ENCODE results near the gene OR2AT4.

Gene OR2AT4

GRCh38 chr11:75087319-75088305 is 9.1 kb downstream of the OR2AT4 start:
- TF ChIP-seq EZH2phosphoT487 (IDR thresholded peaks at IDR 0.05; ENCODE audit: borderline replicate concordance) (no peak), CTCF (conservative IDR thresholded peaks at IDR 0.05; ENCODE audit: low read length) (no peak)
- Histone ChIP-seq H3F3A (ENCODE audit: low read depth) (no peaks in the 10 kb centered on the region), H3K4me3 (ENCODE audit: low read length, poor library complexity, severe bottlenecking) (no peak overlapping the region), H3K4me1 (ENCODE audit: insufficient read depth, low read length, poor library complexity, severe bottlenecking) (no peaks in the 10 kb centered on the region), H3K9ac (ENCODE audit: low read depth, low read length, poor library complexity, severe bottlenecking) (no peak overlapping the region), H3K9me3 (ENCODE audit: insufficient read depth, low read depth, low read length) (peaks cover 11% of the 10 kb centered on the region), H2AFZ (ENCODE audit: low read length) (no peak overlapping the region), H3K79me2 (ENCODE audit: insufficient read depth, low read length) (no peaks in the 10 kb centered on the region), H4K20me1 (ENCODE audit: insufficient read depth, low read length, poor library complexity, severe bottlenecking) (no peaks in the 10 kb centered on the region), H3K9me2 (replicated peaks; ENCODE audit: low read depth, low read length) (no peaks in the 10 kb centered on the region), H3K27me3 (ENCODE audit: insufficient read depth, low read length, poor library complexity, severe bottlenecking) (no peaks in the 10 kb centered on the region), H3K4me2 (ENCODE audit: low read depth, low read length, poor library complexity, severe bottlenecking) (no peak overlapping the region), H3K36me3 (ENCODE audit: insufficient read depth, low read length) (no peaks in the 10 kb centered on the region)

- H3K9me3 ChIP-seq (ENCODE audit: insufficient read depth, low read depth, low read length): no peaks in the 10 kb centered on the region
- no peaks in the 10 kb centered on the region for H3K9me2 ChIP-seq (replicated peaks; ENCODE audit: low read depth, low read length)
- H3K36me3 ChIP-seq (ENCODE audit: insufficient read depth, low read length): no peaks in the 10 kb centered on the region
- H4K20me1 ChIP-seq (ENCODE audit: insufficient read depth, low read length, poor library complexity, severe bottlenecking): no peaks in the 10 kb centered on the region
- no peaks in the 10 kb centered on the region for H3K79me2 ChIP-seq (ENCODE audit: insufficient read depth, low read length)
- no peaks in the 10 kb centered on the region for H3K4me1 ChIP-seq (ENCODE audit: insufficient read depth, low read length, poor library complexity, severe bottlenecking)
- H3K9ac ChIP-seq (ENCODE audit: low read depth, low read length, poor library complexity, severe bottlenecking): no peak overlapping the region
- no peak overlapping the region for H3K4me2 ChIP-seq (ENCODE audit: low read depth, low read length, poor library complexity, severe bottlenecking)
- no peaks in the 10 kb centered on the region for H3F3A ChIP-seq (ENCODE audit: low read depth)
- H3K27me3 ChIP-seq (ENCODE audit: insufficient read depth, low read length, poor library complexity, severe bottlenecking): no peaks in the 10 kb centered on the region
- H3K4me3 ChIP-seq (ENCODE audit: low read length, poor library complexity, severe bottlenecking): no peak overlapping the region
- no peak for TF ChIP-seq CTCF (conservative IDR thresholded peaks at IDR 0.05; ENCODE audit: low read length)
- no peak for TF ChIP-seq EZH2phosphoT487 (IDR thresholded peaks at IDR 0.05; ENCODE audit: borderline replicate concordance)
- H2AFZ ChIP-seq (ENCODE audit: low read length): no peak overlapping the region
These were observed 11.8 kb downstream of the OR2AT4 start for GRCh38 chr11:75084883-75085282.

- Histone ChIP-seq H3K27me3 (ENCODE audit: insufficient read depth, low read length, poor library complexity, severe bottlenecking) (peaks cover 5% of the 10 kb centered on the region), H3F3A (ENCODE audit: low read depth) (no peaks in the 10 kb centered on the region), H2AFZ (ENCODE audit: low read length) (no peak overlapping the region), H3K4me1 (ENCODE audit: insufficient read depth, low read length, poor library complexity, severe bottlenecking) (no peaks in the 10 kb centered on the region), H3K9ac (ENCODE audit: low read depth, low read length, poor library complexity, severe bottlenecking) (no peak overlapping the region), H3K36me3 (ENCODE audit: insufficient read depth, low read length) (no peaks in the 10 kb centered on the region), H3K9me3 (ENCODE audit: insufficient read depth, low read depth, low read length) (no peaks in the 10 kb centered on the region), H3K4me2 (ENCODE audit: low read depth, low read length, poor library complexity, severe bottlenecking) (no peak overlapping the region), H3K79me2 (ENCODE audit: insufficient read depth, low read length) (no peaks in the 10 kb centered on the region), H4K20me1 (ENCODE audit: insufficient read depth, low read length, poor library complexity, severe bottlenecking) (no peaks in the 10 kb centered on the region), H3K9me2 (replicated peaks; ENCODE audit: low read depth, low read length) (no peaks in the 10 kb centered on the region), H3K4me3 (ENCODE audit: low read length, poor library complexity, severe bottlenecking) (no peak overlapping the region)
- TF ChIP-seq EZH2phosphoT487 (IDR thresholded peaks at IDR 0.05; ENCODE audit: borderline replicate concordance) (no peak), CTCF (conservative IDR thresholded peaks at IDR 0.05; ENCODE audit: low read length) (no peak)
These were observed 13.5 kb downstream of the OR2AT4 start for GRCh38 chr11:75083217-75083605.

Data from Loucy (cell line).